HG02870 (cell line): ENCODE measurements around the gene ZNF674.
"Not testable (repeated sequence)": the region's sequence is repeated elsewhere in the genome, so short reads cannot be mapped to it uniquely, and the experiment has no call there.

Experiments
- ATAC-seq: cut with Tn5 transposase; IDR thresholded peaks from one replicate; pipeline ENCODE4 v1.9.1; 2021; ENCODE audit warnings: mild to moderate bottlenecking, moderate library complexity; ENCODE audit not compliant: unreplicated experiment

ZNF674 gene

GRCh38 chrX:46478634-46479033 is 66.6 kb downstream of the ZNF674 start:
- ATAC-seq, result not testable (repeated sequence)

DNA sequence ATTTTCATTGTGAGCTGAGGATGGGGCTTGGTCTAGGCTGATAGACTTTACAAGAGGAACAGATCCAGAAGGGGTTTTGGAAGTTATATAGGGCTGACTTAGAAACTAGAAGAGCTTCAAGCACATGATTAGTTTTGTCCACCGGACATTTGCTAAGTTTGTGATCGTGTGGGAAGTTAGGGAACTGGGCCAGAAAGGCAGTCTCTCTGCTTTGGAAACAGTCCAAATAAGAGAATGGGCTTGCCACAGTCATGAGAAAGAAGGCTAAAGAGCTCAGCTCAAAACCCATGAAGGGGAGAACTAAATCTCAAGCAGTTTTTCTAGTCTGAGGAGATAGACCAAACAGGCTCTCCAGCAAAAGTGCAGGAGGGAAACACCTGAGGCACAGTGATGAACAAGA is 67.8 kb downstream of the ZNF674 start:
- ATAC-seq, result no peak

GRCh38 chrX:46465203-46465602 is 80.0 kb downstream of the ZNF674 start:
- ATAC-seq, result no peak

- ATAC-seq, result no peak
Measured at GRCh38 chrX:46463682-46464081, 81.5 kb downstream of the ZNF674 start.

- ATAC-seq, result peak; percentile 89
Measured at GRCh38 chrX:46461660-46462191, 83.5 kb downstream of the ZNF674 start.

DNA sequence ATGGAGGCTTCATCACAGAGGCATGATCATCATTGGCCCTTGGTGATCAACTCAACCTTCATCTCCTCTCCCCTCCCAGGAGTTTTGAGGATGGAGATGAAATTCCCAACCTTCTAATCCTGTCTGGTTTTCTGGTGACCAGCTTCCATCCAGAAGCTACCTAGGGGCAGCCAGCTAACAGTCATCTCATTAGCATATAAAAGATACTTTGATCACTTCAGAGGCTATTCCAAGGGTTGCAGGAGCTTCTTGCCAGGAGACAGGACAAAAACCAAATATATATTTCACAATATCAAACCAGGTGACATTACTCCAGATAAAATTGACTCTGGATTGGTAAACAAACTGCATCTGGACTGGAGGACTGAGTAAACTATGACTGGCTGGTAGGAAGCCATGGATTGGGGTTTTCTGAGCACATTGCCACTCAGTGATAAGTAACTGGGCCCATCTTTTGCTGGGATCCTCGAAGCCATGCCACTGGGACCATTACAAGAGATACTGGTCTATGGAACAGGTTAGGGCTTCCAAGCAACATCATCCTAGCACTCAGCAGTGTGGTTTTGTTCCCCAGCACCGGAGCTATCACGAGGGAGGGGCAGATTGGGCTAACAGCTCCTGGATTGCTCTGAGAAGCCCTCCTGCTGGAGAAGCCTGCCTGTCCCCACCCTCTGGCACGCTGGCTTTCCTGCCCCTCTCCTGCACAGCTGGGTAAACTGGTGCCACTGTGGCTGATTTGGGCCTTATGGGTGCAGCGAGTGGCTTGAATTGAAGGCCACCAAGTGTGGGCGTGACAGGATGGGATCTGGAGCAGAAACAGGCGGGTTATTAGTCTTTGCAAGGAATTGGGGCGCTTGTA is 84.2 kb downstream of the ZNF674 start:
- ATAC-seq, result peak; percentile 13

DNA sequence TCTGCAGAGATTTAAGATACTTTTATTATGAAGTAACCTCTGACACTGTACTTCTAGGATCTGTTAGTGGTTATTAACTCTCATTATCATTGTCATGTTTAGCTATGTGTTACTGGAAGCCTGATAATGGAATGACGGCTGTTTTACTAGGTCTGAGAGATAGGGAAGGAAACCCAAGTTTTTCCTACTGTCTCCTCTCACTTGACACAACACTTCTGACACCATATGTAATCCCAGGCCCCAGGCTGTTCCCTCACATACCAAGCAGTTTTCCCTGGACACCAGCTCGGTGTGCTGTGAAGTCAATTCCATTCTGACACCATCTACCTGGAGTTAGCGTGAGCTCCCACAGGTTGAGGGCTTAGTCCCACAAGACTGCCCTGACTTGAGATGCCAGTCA is 85.6 kb downstream of the ZNF674 start:
- no peak for ATAC-seq

DNA sequence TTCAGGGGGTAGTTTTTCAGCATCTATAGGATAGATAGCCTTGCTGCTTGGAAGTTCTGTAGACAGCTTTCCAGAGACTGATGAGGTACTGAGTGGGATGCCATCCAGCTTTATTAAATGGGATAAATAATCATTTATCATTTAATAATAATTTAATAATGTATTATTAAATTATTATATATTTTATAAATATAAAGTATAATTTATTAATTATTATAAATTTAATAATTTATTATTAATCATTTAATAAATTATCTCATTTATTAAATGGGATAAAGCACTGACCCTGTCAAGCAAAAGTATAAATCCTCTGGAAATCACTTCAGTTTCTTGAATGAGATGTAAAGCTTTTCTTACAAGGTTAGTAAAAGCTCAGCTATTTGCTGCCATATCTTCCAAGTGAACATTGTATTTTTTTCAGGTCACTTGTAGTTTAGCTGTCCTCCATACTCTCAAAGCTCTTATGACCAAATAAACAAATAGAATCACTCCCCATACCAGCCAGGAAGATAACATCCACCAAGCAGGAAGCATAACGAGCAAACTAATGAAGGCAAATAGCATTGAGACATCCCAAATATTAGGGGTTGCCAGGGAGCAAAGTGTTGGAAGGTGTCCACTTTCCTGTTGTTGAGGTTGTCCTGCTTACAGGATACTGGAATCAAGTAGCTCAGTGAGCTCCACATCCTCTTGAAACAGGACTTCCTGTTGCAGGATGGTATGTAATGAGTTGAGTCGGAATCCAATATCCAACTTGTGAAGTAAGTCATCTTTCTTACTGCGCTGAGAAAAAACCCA is 88.9 kb downstream of the ZNF674 start:
- ATAC-seq, result no peak
